Measurements from ENCODE around the gene ANKRD23. TPM values are rescaled to one million over a fixed set of nuclear protein-coding genes. Genes with fewer than 3 reads are reported as not detected.
"Not testable (repeated sequence)": the region's sequence is repeated elsewhere in the genome, so short reads cannot be mapped to it uniquely, and the experiment has no call there.

The ANKRD23 gene
- total RNA-seq, 1 experiment from 2014 or later, result 1.1 TPM

DNA sequence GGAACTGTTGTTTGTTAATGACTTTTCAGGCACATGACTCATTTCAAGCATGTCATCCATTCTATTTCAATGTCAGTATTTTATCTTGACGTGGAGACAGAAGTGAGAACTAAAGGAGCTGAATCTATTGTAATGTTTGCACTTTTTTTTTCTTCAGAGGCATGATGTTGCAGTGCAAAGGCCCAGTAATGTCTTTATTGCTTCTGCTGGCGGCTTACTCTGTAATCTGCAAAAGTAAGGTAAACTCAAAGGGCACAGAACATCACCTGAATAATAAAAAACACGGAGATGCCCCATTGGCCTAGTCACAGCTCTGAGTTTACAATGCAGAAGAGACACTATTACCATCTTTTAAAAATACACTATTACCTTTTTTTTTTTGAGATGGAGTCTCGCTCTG, 30.2 kb downstream of the ANKRD23 start:
- Histone ChIP-seq H3K36me3 (no peaks in the 10 kb centered on the region), H3K27ac (no peak overlapping the region), H3K4me3 (no peak overlapping the region), H3K9me3 (replicated peaks) (no peaks in the 10 kb centered on the region), H3K27me3 (no peaks in the 10 kb centered on the region), H3K4me1 (peaks cover 12% of the 10 kb centered on the region)
- no peak for DNase-seq

DNA sequence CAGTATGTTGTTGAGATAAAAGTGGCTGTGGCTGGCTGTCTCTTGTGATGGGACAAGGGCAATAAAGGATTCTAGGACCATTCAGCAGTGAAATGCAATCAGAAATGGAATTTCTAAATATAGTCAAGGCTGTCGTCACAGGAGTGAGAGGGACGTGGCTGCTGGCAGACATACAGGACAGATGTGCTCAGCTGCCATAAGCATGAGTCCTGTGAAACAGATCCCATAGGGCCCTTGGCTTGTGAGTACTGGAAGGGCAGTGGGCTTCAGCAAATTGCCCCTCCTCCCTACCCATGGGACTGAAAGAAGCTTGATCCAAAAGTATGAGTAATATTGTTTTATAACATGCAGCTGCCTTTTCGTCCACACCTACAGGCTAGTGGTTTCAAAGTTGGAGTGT, 31.9 kb downstream of the ANKRD23 start:
- Histone ChIP-seq H3K27ac (no peak overlapping the region), H3K36me3 (no peaks in the 10 kb centered on the region), H3K4me1 (peaks cover 7% of the 10 kb centered on the region), H3K9me3 (replicated peaks) (no peaks in the 10 kb centered on the region), H3K4me3 (no peak overlapping the region), H3K27me3 (no peaks in the 10 kb centered on the region)
- DNase-seq, result peak in 1 of 2 experiments; percentile 28

DNA sequence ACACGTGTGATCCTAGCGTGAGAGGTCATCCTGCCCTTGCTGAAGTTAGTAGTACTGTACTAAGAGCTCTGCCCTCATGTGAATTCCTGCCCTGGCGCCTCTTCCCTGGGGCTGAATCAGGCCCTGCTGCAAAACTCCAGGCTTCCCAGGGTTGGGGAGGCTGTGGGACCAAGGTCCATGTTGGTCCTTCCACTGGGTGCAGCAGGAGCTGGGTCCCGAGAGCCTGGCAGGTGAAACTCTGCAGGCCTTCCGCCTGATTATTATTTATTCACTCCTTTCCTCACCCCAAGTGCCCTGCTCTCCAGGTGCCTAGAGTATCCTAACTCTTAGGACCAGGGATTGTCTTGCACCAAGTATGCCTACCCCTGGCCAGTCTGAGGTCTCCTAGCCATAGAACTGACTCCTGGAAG, 33.0 kb downstream of the ANKRD23 start:
- Histone ChIP-seq H3K27me3 (no peaks in the 10 kb centered on the region), H3K4me3 (no peak overlapping the region), H3K4me1 (peaks cover 7% of the 10 kb centered on the region), H3K9me3 (replicated peaks) (no peaks in the 10 kb centered on the region), H3K27ac (no peak overlapping the region), H3K36me3 (no peaks in the 10 kb centered on the region)
- no peak for DNase-seq

DNA sequence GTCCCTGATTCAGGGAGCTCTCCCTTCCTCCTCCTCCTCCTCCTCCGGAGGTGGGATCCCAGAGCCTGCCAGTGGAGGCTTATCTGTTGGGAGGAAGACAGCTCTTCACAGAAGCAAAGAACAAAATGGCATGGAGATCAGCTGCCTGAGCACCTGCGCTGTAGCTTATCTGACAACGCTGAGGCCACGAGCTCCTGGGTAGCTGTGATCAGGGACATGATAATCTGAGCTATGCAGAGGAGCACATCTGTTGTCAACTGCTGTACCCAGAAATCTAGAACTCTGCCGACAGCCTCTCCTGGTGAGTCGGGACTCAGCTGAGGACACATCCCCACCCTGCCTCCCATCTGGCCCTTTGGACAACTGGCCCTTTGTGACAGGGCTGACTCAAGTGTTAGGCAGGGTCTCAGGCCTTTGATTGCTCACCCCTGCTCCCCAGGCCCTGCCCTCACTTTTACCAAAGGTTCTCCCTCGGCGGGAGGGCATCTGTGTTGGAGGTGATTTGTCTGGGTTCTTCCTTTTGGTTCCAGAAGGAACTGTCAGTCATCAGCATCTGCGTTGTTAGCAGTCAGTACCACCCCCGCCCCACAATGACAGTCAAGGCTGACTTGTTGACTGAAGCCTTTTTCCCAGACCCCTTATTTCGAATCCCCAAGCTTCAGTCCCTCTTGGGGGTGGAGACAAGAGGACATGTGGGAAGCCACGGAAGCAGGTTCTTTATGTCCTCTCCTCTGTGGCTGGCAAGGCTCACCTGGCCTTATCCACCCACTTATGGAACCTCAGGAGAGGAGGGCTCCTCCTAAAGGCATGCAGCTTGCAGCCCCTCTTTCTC, 33.7 kb downstream of the ANKRD23 start:
- Histone ChIP-seq H3K4me3 (no peak overlapping the region), H3K9me3 (replicated peaks) (no peaks in the 10 kb centered on the region), H3K27ac (no peak overlapping the region), H3K4me1 (peaks cover 7% of the 10 kb centered on the region), H3K27me3 (no peaks in the 10 kb centered on the region), H3K36me3 (no peaks in the 10 kb centered on the region)
- no peak for DNase-seq

DNA sequence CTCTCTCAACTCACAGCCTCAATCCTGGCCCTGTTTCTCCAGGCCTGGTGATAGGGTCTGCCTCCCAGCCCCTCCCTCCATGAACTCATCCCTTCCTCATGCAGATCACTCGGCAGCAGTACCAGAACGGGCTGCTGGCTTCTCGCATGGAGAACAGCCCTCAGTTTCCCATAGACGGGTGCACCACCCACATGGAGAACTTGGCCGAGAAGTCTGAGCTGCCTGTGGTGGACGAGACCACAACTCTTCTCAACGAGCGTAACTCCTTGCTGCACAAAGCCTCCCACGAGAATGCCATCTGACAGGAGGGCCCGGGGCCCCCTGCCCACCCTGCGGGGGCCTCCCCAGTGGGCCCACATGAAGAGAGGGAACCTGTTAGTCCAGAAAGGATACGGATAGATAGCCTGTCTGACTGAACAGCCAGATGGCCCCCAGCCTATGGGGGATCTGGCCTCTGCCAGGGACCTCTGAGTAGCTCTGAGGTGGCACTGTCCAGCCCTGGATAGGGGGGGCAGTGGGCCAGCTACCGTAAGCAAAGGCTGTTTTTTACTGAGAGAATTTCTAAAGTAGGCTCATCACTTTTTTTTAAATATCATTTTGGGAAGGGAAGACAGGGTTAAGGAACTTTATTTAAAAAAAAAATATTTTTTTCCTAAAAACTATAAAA, 34.5 kb downstream of the ANKRD23 start:
- H3K36me3 ChIP-seq, result no peaks in the 10 kb centered on the region; the same call in 1 of the 2 replicates
- peaks cover 5% of the 10 kb centered on the region for H3K4me1 ChIP-seq
- no peak for DNase-seq
- no peak overlapping the region for H3K27ac ChIP-seq
- no peaks in the 10 kb centered on the region for H3K9me3 ChIP-seq (replicated peaks)
- no peak overlapping the region for H3K4me3 ChIP-seq
- no peaks in the 10 kb centered on the region for H3K27me3 ChIP-seq

DNA sequence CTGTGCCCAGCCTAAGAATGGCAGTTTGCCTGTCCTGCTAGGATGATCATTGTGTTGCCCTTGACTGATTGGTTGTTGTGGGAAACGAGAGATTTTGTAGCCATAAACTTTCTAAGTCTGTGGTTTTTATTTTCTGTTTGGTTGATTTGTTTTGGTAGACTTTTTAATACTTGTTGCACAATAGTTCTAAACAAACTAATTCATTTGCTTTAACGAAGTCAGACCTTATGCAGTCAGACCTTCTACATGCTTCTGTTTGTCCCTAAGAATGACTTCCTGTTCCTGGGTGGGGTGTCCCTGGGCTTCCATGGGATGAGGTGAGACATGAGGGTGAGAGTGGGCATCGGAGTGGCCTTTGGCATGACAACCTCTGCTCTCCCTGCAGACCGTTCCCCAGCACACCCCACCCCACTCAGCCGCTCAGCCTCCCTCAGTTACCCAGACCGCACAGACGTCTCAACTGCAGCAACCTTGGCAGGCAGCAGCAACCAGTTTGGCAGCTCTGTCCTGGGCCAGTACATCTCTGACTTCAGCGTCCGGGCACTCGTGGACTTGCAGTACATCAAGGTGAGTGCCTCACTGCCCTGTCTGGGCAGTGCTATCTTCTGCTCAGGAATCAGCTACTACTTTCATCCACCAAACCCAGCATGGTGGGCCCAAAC, 35.5 kb downstream of the ANKRD23 start:
- Histone ChIP-seq H3K4me3 (no peak overlapping the region), H3K36me3 (no peaks in the 10 kb centered on the region; the same call in 1 of the 2 replicates), H3K4me1 (peaks cover 5% of the 10 kb centered on the region), H3K9me3 (replicated peaks) (no peaks in the 10 kb centered on the region), H3K27me3 (no peaks in the 10 kb centered on the region), H3K27ac (no peak overlapping the region)
- no peak for DNase-seq

GRCh38 chr2:96807127-96807471, 36.7 kb downstream of the ANKRD23 start:
- Histone ChIP-seq H3K4me1 (peaks cover 5% of the 10 kb centered on the region), H3K27ac (no peak overlapping the region), H3K9me3 (replicated peaks) (no peaks in the 10 kb centered on the region), H3K36me3 (no peaks in the 10 kb centered on the region; the same call in 1 of the 2 replicates), H3K27me3 (no peaks in the 10 kb centered on the region), H3K4me3 (no peak overlapping the region)
- DNase-seq, result no peak

- no peaks in the 10 kb centered on the region; the same call in 1 of the 2 replicates for H3K4me1 ChIP-seq
- no peaks in the 10 kb centered on the region for H3K27me3 ChIP-seq
- DNase-seq, result no peak
- H3K9me3 ChIP-seq (replicated peaks), result no peaks in the 10 kb centered on the region
- H3K36me3 ChIP-seq, result no peaks in the 10 kb centered on the region; the same call in 1 of the 2 replicates
- no peak overlapping the region for H3K4me3 ChIP-seq
- no peak overlapping the region for H3K27ac ChIP-seq
Measured at GRCh38 chr2:96806468-96807126, 37.2 kb downstream of the ANKRD23 start.

GRCh38 chr2:96805946-96806345, 37.9 kb downstream of the ANKRD23 start:
- H3K27me3 ChIP-seq; DNase-seq; H3K27ac ChIP-seq; H3K9me3 ChIP-seq (replicated peaks); H3K4me1 ChIP-seq; H3K4me3 ChIP-seq; H3K36me3 ChIP-seq: not testable (repeated sequence)

- Histone ChIP-seq H3K4me3 (no peak overlapping the region), H3K36me3 (no peaks in the 10 kb centered on the region; the same call in 1 of the 2 replicates), H3K9me3 (replicated peaks) (no peaks in the 10 kb centered on the region), H3K27me3 (no peaks in the 10 kb centered on the region), H3K4me1 (no peaks in the 10 kb centered on the region), H3K27ac (no peak overlapping the region)
- no peak for DNase-seq
Measured at GRCh38 chr2:96804986-96805385, 38.8 kb downstream of the ANKRD23 start.

DNA sequence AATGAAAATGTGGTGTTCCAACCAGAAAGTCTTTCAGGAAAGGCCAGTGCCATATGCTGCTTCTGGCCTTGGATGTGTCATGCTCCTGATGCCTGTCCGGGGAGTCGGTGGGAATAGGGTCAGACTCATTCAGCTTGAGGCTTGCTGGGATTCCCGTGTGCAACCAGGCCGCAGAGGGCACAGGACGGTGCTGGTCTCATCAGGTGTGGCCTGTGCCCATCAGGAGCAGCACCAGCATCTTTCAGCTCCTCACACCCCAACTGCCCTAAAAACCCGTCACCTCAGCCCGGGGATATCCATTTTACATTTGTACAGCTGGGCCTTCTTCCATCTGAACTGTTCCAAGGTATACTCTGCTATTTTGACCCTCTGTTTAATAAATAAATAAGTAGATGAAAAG, 41.1 kb downstream of the ANKRD23 start:
- Histone ChIP-seq H3K4me3 (no peak overlapping the region), H3K9me3 (replicated peaks) (no peaks in the 10 kb centered on the region)
- no peak for DNase-seq

GRCh38 chr2:96801786-96802595, 41.8 kb downstream of the ANKRD23 start:
- H3K36me3 ChIP-seq, result no peaks in the 10 kb centered on the region; the same call in 1 of the 2 replicates
- no peak overlapping the region for H3K4me3 ChIP-seq
- H3K4me1 ChIP-seq, result no peaks in the 10 kb centered on the region
- H3K9me3 ChIP-seq (replicated peaks), result no peaks in the 10 kb centered on the region
- H3K27ac ChIP-seq, result peak overlapping the region; percentile 43
- no peak for DNase-seq
- no peaks in the 10 kb centered on the region for H3K27me3 ChIP-seq

More for the DNA sequence above, 41.1 kb downstream of the ANKRD23 start:
- Histone ChIP-seq H3K27me3 (no peaks in the 10 kb centered on the region), H3K4me1 (no peaks in the 10 kb centered on the region), H3K36me3 (no peaks in the 10 kb centered on the region; the same call in 1 of the 2 replicates), H3K27ac (no peak overlapping the region)

- Histone ChIP-seq H3K9me3 (replicated peaks) (no peaks in the 10 kb centered on the region), H3K4me1 (no peaks in the 10 kb centered on the region), H3K27me3 (no peaks in the 10 kb centered on the region), H3K4me3 (no peak overlapping the region), H3K36me3 (no peaks in the 10 kb centered on the region; the same call in 1 of the 2 replicates), H3K27ac (peak overlapping the region; percentile 47)
- peak; percentile 42 to 61 for DNase-seq
Measured at GRCh38 chr2:96801005-96801785, 42.6 kb downstream of the ANKRD23 start.
